GM12892 (cell line): Measurements from ENCODE around the gene PDE8A.

Experiments
- POLR2A ChIP-seq: IDR thresholded peaks from 2 replicates; pipeline ENCODE4 v1.6.1; 2011; ENCODE audit warnings: low read depth, low read length, control low read depth
- POLR2AphosphoS5 ChIP-seq: IDR thresholded peaks from 2 replicates; pipeline ENCODE4 v1.6.1; 2011; ENCODE audit warnings: low read depth, low read length, control low read depth
- TAF1 ChIP-seq: IDR thresholded peaks from 2 replicates; pipeline ENCODE4 v1.6.1; 2011; ENCODE audit warnings: low read depth, mild to moderate bottlenecking, control low read depth, low read length, borderline replicate concordance

DNA sequence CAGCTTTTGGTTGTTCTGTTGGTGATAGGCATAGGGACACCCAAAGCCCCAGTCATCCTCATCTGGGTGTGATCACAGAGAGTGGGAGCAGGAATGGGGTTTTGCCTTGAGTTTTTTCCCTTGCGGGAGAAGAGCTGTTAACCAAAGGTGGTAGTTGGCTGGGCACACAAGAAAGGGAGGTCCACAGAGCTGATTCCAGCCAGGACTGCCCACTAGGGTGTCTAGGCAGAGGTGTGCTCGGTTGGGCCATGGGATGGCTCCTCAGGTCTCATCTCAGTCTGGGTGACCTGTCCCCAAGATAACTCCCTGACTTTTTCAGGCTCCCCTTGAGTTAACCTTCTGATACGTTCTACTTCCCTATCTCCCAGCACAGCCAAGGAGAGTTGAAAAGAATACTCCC lies 134.8 kb downstream of the PDE8A start:
- no peak for TF ChIP-seq POLR2A
- TF ChIP-seq TAF1 = no peak
- TF ChIP-seq POLR2AphosphoS5 = no peak
